Loucy (cell line): ENCODE measurements around the gene REEP1.

ENCODE experiments used
- EZH2phosphoT487 ChIP-seq: fragments of 200-600 bp; IDR thresholded peaks from 2 replicates; pipeline ENCODE4 v1.6.1; 2018; ENCODE audit warnings: antibody characterized with exemption, mild to moderate bottlenecking, moderate library complexity, borderline replicate concordance
- TF ChIP-seq, protein P1 (sequence below): fragments of 200-600 bp; sonication (generic); conservative IDR thresholded peaks from 2 replicates; pipeline ENCODE4 v1.5.1; 2014; ENCODE audit warnings: mild to moderate bottlenecking, antibody characterized with exemption, low read length

- TF ChIP-seq, protein P1, sequence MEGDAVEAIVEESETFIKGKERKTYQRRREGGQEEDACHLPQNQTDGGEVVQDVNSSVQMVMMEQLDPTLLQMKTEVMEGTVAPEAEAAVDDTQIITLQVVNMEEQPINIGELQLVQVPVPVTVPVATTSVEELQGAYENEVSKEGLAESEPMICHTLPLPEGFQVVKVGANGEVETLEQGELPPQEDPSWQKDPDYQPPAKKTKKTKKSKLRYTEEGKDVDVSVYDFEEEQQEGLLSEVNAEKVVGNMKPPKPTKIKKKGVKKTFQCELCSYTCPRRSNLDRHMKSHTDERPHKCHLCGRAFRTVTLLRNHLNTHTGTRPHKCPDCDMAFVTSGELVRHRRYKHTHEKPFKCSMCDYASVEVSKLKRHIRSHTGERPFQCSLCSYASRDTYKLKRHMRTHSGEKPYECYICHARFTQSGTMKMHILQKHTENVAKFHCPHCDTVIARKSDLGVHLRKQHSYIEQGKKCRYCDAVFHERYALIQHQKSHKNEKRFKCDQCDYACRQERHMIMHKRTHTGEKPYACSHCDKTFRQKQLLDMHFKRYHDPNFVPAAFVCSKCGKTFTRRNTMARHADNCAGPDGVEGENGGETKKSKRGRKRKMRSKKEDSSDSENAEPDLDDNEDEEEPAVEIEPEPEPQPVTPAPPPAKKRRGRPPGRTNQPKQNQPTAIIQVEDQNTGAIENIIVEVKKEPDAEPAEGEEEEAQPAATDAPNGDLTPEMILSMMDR: no peak
- no peak for TF ChIP-seq EZH2phosphoT487
Measured at GRCh38 chr2:86280191-86280667, 57.2 kb downstream of the REEP1 start.
